Measurements from ENCODE around the gene MDH1.

DNA sequence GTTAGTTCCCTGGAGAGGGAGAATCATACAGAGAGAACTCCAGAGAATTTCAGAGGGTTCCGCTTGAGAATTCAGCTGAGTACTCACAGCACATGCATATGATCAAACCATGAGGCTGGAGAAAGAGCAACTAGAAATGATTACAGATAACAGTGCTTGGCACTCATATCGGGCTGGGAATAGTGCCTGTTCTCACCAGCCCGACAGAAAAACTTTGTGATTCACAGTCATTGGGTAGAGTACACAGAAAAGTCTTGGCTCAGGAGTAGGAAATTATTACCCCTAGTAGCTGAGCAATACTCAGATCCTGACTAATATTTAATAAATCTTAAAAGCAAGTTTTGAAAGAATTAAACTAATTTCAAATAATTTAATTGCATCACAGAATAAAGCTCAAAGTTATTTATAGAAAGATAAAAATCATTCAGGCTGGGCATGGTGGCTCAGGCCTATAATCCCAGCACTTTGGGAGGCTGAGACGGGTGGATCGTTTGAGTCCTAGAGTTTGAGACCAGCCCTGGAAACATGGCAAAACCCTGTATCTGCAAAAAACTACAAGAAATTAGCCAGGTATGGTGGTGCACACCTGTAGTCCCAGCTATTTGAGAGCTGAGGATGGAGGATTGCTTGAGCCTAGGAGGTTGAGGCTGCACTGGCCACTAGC lies 7.3 kb upstream of the MDH1 start:
- TF ChIP-seq EZH2 (IDR thresholded peaks at IDR 0.05) = no peak
- TF ChIP-seq POLR2AphosphoS5 (IDR thresholded peaks at IDR 0.05; ENCODE audit: borderline replicate concordance, low read depth, low read length) = no peak

All from SK-N-MC (cell line).